Measurements from ENCODE around the gene MRM3. TPM values are rescaled to one million over a fixed set of nuclear protein-coding genes. Genes with fewer than 3 reads are reported as not detected.
"Not testable (repeated sequence)": the region's sequence is repeated elsewhere in the genome, so short reads cannot be mapped to it uniquely, and the experiment has no call there.

MRM3 gene
- total RNA-seq, 1 experiment from 2014 or later: 19.2 TPM

- no peak for DNase-seq (ENCODE audit: low read depth)
These were observed 28.7 kb upstream of the MRM3 start for GRCh38 chr17:753418-753817.

DNA sequence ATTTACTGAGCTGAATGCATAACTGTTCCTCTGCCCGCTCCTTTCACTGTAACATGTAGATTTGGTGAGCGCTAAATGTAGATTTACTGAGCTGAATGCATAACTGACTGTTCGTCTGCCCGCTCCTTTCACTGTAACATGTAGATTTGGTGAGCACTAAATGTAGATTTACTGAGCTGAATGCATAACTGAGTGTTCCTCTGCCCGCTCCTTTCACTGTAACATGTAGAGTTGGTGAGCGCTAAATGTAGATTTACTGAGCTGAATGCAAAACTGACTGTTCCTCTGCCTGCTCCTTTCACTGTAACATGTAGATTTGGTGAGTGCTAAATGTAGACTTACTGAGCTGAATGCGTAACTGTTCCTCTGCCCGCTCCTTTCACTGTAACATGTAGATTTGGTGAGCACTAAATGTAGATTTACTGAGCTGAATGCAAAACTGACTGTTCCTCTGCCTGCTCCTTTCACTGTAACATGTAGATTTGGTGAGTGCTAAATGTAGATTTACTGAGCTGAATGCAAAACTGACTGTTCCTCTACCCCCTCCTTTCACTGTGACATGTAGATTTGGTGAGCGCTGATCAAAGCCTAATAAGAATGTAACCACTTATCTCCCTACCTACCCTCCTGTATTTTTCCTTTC, 26.7 kb upstream of the MRM3 start:
- not testable (repeated sequence) for DNase-seq (ENCODE audit: low read depth)

GRCh38 chr17:756010-756567, 26.1 kb upstream of the MRM3 start:
- not testable (repeated sequence) for DNase-seq (ENCODE audit: low read depth)

DNA sequence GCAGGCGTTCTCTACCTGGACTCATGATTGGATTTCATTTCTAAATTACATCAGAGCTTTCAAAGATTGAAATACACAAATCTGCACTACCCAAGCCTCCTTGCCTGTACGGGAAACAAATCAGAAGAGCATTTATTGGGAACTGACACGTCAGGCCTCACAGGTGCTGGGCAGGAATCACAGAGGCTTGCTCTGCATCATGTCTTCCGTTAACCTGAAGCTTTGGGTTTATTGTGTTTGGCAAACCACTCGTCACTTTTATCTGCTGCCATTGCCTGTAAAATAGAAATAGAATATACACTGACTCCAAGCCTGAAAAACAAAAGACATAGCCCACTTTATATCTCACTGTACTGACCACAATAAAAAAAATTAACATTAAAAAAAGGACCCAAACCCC, 22.2 kb upstream of the MRM3 start:
- no peak for DNase-seq (ENCODE audit: low read depth)

DNA sequence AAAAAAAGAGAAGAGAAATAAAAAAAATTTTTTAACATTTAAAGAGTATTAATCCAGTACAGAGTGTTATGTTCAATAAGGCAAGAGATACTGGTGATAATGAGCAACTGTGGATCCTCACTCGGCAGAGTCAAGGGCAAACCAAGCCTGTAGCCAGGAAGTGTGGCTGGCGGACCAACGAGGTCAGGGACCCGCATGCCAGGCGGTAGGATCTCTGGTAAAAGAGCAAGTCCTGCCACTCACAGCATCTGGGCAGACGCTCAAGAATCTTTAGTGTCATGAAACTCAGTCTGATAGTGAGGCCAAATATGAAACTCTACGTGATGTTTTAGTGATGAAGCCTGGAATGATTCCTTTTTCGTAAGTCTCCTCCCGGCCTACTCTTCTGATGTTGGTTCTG, 21.8 kb upstream of the MRM3 start:
- DNase-seq (ENCODE audit: low read depth): no peak

- no peak for DNase-seq (ENCODE audit: low read depth)
These were observed 15.1 kb upstream of the MRM3 start for GRCh38 chr17:767076-767475.

- DNase-seq (ENCODE audit: low read depth): no peak
These were observed 9.1 kb upstream of the MRM3 start for GRCh38 chr17:773016-773415.

GRCh38 chr17:773467-774312, 8.5 kb upstream of the MRM3 start:
- DNase-seq (ENCODE audit: low read depth): peak; percentile 35

- DNase-seq (ENCODE audit: low read depth): no peak
These were observed 7.9 kb upstream of the MRM3 start for GRCh38 chr17:774313-774584.

GRCh38 chr17:778096-778495, 4.1 kb upstream of the MRM3 start:
- no peak for DNase-seq (ENCODE audit: low read depth)

DNA sequence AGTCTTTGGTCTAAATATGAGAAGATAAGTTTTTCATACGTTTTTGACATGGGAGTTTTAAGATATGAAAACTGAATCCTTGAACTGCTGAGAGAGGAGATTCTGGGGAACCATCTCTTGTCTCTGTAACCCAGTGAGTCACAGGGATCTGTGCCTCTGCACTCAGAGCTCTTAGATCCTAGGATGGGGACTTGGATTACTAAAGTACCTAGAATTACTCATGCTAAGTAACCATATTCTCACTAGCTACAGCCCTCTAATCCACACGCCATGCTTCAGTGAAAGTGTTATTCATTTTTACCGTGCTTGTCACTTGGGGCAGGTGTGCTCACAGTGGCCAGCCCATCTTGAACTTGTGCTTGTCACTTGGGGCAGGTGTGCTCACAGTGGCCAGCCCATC, 2.0 kb downstream of the MRM3 start:
- no peak for DNase-seq (ENCODE audit: low read depth)

DNA sequence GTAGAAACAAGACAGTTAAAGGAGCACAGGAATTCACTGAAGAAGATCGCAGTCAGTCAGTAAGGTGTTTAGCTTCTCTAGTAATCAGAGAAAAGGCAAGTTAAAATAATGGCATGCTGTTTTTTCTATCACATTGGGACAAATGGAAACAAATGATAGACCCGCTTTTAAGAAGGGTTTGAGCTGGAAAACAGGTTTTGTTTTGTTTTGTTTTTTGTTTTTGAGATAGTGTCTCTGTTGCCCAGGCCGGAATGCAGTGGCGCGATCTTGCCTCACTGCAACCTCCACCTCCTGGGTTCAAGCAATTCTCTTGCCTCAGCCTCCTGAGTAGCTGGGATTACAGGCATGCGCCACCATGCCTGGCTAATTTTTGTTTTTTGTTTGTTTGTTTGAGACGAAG, 3.7 kb downstream of the MRM3 start:
- DNase-seq (ENCODE audit: low read depth): not testable (repeated sequence)

DNA sequence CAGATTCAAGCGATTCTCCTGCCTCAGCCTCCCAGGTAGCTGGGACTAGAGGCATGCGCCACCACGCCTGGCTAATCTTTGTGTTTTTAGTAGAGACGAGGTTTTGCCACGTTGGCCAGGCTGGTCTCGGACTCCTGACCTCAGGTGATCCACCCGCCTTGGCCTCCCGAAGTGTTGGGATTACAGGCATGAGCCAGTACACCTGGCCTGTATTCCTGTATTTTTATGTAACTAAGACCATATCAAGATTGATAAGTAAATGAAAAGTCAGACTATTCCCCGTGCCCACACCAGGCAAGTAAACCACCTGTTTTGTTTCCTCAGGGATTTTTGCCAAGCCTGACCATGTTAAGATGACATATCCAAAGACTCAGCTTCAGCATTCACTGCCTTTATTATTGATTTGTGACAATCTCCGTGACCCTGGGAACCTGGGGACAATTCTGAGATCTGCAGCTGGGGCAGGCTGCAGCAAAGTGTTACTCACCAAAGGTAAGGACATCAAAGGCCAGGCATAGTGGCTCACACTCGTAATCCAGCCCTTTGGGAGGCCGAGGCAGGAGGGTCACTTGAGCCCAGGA, 5.6 kb downstream of the MRM3 start:
- DNase-seq (ENCODE audit: low read depth): no peak

DNA sequence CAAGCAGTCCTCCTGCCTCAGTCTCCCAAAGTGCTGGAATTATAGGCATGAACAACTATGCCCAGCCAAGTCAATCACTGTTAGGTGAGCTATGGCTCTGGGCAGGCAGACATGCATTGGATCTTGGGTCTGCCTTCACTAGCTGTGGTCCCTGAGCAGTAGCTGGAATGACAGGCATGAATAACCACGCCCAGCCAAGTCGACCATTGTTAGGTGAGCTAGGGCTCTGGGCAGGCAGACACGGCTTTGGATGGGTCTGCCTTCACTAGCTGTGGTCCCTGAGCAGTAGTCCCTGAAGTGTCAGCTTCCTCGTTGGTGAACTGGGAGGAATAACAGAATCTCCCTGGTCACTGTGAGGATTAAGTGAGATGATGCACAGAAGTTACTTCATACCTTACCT, 6.4 kb downstream of the MRM3 start:
- DNase-seq (ENCODE audit: low read depth): no peak

- DNase-seq (ENCODE audit: low read depth): no peak
These were observed 7.1 kb downstream of the MRM3 start for GRCh38 chr17:789160-789840.

- DNase-seq (ENCODE audit: low read depth): not testable (repeated sequence)
These were observed 8.0 kb downstream of the MRM3 start for GRCh38 chr17:789931-790873.

- not testable (repeated sequence) for DNase-seq (ENCODE audit: low read depth)
These were observed 8.7 kb downstream of the MRM3 start for GRCh38 chr17:790874-791247.

GRCh38 chr17:791829-792228, 9.7 kb downstream of the MRM3 start:
- DNase-seq (ENCODE audit: low read depth): no peak

DNA sequence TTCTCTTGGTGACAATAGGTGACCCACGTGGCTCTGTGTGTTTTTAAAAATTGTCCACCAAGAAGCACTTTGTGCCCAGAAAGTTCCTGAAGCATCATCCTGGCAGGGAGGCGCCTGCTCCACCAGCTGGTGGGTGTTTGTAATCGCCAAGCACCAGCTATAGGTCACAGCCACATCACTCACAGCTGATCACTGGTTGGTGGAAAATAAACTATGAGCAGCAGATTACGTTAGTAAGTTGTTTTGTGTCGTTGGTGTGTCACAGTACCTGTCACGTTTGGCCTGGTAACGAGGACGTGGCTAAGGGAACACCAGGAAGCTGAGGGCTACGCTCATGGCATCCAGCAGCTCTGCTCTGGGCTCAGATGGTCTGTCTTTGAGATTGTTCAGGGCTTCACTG, 10.1 kb downstream of the MRM3 start:
- DNase-seq (ENCODE audit: low read depth): peak; percentile 16

DNA sequence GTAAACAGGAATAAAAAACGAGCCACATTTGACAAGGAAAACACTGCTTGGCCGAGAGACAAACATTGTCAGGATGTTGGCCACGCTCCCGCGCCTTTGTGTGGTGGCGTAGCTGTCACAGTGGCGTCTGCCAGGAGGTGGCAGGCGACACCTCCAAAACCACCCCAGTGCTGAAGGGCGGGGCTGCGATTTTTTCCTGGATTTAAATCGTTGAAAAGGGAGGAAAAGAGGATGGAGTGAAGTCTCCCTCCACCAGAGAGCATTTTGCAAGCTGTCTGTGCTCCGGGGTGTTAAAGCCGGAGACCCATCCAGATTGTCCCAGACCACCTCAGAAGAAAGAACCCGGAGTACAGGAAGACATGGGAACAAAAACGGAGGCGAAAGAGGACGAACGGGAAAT, 12.7 kb downstream of the MRM3 start:
- DNase-seq (ENCODE audit: low read depth): peak; percentile 74

DNA sequence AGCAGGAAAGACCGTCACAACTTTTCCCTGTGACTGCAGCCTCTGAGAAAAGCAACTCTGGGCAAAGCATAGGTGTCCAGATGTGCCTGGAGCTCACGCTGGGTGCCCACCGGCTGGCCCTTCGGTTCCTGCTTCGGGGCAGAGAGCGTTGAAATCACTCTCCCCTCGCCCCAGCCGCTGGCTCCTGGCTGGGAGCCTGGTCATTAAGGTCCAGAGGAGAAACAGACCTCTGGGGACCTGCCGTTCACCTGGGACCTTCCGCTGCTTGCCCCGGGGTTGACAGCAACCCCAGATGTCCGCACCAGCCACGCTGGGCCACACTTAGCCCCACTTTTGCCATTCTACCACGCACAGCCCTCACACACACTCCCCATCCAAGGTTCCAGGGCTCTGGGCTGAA, 13.1 kb downstream of the MRM3 start:
- no peak for DNase-seq (ENCODE audit: low read depth)
